GM12891 (cell line): ENCODE results near the gene MFSD2B.

Source experiments
- PAX5 ChIP-seq: IDR thresholded peaks from 2 replicates; pipeline ENCODE4 v1.6.1; 2011; ENCODE audit warnings: low read length, moderate library complexity, mild to moderate bottlenecking; ENCODE audit not compliant: insufficient read depth, severe bottlenecking
- POLR2A ChIP-seq: IDR thresholded peaks from 2 replicates; pipeline ENCODE4 v1.6.1; 2011; ENCODE audit warnings: low read depth, low read length, control low read depth
- POLR2AphosphoS5 ChIP-seq: IDR thresholded peaks from 2 replicates; pipeline ENCODE4 v1.6.1; 2011; ENCODE audit warnings: low read depth, low read length, control low read depth
- POU2F2 ChIP-seq: IDR thresholded peaks from 2 replicates; pipeline ENCODE4 v1.6.1; 2011; ENCODE audit warnings: low read depth, mild to moderate bottlenecking, control low read depth, low read length, moderate library complexity
- SPI1 ChIP-seq: IDR thresholded peaks from 2 replicates; pipeline ENCODE4 v1.6.1; 2011; ENCODE audit warnings: low read depth, low read length, control low read depth
- TAF1 ChIP-seq: IDR thresholded peaks from 2 replicates; pipeline ENCODE4 v1.6.1; 2011; ENCODE audit warnings: low read depth, low read length, control low read depth

GRCh38 chr2:24072259-24072658, 62.4 kb downstream of the MFSD2B start:
- TF ChIP-seq SPI1 = no peak
- no peak for TF ChIP-seq TAF1
- no peak for TF ChIP-seq POLR2A
- TF ChIP-seq PAX5 = no peak
- no peak for TF ChIP-seq POLR2AphosphoS5
- TF ChIP-seq POU2F2 = no peak
